Activated naive CD4-positive, alpha-beta T cell treated with Interleukin-2 at 50 U/mL for 16 hours (primary cell): Measurements from ENCODE around the gene SIM1.

Experiments
- DNase-seq: peaks from one replicate; pipeline ENCODE4 v3.0.0-alpha.2; 2020

The SIM1 gene

DNA sequence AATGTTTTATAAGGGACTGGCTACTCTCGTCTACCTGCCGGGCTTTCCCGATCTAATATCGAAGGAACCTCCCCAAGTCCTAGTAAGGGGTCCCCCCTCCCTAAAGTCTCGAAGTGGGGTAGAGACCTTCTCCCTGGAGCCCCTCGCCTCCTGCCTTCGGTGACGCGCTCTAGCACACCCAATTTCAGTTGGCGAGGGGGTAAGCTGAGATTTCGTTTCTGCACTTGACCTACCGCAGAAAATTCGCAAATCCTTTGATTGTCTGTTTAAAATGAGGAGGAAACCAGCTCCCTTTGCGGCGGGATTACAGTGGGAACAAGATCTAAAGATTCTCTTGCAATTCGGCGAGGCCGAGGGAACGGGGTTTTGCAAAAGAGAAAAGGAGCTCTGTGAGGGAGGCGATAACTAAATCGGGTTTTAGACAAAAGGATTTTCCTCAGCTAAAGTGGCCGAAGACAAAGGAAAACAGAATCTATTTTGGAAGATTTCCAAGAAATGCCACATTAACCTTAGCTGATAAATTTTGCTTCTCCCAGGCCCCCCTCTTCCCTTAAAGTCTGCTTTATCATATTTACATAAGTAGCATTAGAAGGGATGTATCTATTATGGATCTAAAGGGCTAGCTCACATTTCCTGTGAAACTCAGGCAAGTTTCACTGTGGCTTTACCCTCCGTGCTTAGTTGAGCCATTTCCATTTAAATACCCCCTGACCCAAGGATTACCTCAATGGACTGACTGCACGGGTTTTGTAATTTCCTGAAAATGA is 8.4 kb downstream of the SIM1 start:
- no peak for DNase-seq

DNA sequence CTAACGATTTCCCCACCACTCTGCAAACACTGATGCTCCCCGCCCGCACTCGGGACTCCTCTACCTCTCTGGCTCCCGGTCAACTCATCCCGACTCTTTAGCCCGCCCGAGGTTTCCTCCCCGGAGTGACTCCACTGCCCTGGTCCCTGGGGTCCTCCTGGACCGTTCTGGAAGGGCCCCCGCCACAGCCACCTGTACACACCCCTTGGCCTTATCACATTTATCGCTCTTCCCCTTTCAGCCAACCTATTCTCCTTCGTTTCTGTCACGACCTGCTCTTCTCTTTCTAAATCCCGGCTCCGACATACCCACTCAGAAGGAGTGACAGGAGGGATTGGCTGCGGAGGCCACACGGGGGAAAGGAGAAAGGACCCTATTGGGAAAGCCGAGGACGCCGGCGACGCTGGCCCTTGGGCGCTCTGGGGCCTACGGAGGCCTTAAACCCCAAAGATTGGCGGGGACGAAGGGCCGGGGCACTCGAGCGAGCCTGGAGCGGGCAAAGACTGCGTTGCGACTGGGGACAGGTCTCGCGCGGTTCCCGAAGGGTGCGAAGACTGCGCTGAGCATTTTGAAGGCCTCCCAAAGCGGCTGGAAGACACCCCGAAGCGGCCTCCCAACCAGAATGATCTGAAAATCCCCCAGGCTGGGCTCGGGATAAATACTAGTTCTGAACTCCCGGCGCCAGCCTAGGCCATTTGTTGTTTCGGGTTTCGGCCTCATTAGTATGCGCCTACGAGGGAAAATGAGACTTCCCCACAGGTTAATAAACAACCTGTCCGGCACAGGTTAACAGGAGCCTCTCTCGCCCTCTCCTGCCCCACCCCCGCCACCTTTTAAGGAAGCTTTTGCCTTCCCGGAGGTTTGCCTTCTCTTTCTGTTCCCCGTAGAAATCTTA is 9.2 kb downstream of the SIM1 start:
- DNase-seq: no peak

DNA sequence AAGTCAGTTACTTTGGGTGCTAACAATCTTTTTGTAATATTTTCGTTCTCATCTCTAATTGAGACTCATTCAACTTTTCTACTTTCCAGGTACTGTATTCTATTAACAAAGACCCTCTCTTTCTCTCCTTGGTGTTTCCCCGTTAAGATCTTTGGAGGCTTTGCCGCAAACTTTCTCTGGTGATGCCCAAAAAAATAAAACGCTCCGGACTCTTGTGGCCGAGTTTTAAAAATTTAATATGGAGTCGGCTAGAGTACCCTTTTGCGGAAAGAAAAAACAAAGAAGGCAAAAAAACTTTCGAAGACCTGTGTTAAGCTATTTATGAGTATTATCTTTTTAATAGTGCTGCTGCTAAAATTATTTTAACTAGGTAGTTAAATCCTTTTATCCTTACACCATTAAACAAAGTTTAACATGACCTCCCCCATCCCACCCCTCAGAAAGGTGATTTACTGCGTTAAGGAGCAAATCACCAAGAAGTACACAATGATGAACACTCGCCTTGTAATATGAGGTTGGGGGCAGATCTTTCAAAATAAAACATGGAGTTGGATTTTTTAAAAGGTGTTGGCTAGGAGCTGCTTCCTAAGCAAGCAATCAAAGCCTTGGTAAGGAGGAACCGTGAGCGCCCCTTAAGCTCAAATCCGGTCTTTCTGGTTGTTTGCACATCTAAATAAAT is 10.0 kb downstream of the SIM1 start:
- DNase-seq: no peak

DNA sequence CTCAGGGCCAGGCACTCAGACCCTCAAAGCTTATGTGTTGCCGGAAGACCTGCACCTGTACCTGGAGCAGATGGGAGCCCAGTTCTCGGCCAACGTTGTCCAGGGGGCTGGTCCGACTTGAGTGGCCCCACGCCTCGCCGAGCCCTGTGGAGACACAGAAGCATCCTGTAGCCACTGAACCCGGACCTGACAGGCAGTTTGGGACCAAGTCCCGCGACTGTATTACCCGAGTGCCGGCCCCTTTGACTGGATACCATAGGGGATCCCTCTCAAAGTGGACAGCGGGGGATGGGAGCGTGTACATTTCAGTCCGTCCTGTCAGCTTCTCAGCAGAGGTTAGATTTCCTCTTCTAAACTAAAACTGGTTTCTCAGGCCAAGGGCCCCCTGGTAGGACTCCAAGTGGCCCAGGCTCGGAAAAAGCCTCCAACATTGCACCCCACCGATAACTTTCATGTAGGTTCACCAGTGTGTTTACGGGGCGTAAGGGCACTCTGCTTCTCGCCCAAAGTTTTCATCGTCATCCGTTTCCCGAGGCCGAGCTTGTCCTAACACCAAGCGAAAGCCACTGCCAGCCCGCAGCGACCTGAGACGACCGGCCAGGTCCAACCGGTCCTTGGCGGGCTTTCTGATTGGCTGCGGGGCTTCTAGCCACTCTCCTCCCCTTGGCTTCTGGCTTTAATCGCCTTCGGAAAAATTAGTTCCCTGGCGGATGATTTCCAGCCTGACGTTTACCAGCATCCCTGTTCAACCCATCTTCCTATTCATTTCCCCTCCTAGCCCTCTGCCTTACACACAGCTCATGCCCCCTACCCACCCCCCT is 10.8 kb downstream of the SIM1 start:
- no peak for DNase-seq

DNA sequence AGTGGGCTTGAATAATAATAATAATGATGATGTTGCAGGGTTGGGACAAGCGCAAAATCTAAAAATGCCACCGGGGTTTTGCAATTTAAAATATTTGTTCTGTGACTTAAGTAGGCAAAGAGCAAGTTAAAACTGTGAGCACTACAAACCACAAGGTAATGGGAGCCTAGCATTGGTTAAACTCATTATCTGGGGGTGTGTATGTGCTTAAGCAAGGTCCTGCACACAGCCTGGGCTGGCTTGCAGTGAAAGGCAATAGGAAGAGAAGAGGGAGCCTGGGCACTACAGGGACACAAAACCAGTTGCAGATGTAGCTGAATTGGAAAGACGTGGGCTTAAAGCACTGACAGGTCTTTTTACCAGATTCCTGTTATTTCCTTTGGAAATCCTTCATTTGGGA is 11.7 kb downstream of the SIM1 start:
- DNase-seq: no peak

DNA sequence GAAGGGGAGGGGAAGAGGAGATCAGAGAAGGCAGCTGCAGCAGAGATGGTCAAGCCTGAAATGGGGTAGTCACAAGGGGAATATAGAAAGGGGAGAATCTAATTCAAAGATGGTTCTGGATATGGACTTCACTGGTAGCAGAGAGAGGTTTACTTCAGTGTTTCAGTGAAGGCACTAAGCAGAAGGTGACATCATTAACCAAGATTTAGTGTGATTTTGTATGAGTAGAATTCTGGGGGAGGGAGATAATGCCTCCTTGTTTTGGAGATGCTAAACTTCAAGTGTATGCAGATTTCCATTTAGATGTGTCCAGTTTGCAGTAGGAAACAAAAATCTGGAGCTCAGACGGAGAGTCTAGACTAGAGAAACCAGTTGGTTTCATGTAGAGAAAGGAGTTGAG is 13.1 kb downstream of the SIM1 start:
- DNase-seq: no peak

DNA sequence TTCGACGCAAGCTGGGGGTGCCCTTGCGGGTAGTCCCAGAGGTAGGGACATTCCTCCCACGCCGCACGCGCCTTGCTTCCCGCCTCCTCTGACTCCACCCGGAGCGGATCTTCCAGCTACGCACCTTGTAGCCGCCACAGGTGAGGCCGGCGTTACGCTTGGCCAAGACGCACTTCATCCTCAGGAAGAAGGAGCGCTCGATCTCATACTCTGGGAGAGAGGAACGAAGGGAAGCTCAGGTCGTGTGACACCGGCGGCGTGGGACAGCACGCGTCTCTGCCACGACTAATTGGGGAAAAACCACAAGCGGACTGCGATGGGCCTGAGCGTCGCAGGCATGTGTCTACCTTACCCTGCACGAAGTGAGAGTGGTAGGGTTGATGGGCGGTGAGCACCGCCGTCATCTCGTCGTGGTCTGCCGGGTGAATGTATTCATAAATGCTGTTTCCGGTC is 15.5 kb downstream of the SIM1 start:
- no peak for DNase-seq

DNA sequence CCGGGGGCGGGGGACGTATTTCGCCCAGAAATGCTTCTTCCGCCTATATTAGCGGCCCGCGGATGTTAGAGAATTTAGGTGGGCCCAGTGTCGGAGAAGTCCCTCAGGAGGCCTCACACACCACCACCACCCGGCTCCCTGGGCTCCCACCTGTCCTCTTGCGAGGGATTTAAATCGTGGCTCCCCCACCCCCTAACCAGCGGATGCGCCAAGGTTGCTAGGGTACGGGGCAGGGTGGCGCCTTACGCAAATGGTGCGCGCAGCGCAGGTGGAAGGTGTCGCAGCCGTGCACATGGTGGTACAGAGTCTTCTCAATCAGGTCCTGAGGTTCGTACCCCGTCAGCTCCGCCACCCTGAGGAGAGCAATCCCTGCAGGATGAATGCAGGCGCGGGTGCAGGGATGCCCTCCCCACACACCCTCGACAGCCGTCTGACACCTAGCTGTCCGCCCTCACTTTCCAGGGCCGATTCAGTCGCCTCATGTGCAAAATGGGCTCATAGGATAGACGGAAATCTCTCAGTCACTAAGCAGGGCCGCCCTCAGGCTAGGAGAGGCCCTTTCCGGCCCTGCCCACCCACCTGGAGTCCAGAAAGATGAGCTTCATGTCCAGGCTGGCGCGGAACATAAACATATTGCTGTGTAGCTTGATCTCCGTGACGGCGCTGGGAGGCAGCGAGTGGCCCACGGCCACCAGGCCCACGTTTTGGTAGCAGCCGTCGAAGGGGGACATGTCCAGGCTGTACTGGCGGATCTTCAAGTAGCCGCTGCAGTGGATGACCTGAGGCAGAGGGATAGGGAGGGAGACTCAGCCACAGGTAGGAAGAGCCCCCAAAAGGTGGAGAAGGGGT is 16.6 kb downstream of the SIM1 start:
- no peak for DNase-seq

DNA sequence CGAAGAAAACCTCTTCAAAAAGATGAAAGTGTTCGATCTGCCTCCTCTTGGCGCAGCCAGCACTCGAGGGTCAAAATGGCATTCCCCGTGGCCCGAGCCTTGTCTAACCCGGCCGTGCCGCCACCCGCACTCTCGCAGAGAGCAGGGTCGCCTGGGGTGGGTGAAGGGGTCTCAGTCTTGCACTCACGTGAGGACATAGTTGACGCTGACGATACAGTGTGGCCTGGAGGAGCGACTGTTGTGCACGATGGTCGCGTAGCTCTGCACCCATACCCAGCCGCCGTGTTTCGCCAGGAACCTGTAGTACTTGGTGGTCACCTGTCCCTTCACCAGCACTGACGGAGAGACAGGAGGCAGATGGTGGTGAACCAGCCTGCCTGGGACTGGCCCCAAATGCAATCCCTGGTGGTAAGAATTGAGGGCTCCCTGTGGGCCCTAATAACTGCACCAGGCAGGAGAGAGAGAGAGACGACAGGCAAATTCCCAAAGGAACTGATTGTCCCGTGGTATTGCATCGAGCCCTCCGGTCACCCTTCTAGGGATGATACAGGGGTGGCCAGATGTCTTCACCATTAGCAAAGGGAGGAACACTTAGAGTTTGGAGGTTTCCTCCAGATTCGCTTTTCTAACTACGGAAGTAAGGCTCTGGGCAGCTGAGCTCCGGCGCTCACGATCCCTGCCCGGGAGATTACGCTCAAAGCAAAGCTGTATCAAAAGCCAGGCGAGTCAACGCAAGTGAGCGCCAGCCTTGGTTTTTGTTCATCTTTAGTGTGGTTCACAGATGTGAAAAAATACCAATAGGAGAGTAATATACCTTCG is 17.4 kb downstream of the SIM1 start:
- DNase-seq: no peak

DNA sequence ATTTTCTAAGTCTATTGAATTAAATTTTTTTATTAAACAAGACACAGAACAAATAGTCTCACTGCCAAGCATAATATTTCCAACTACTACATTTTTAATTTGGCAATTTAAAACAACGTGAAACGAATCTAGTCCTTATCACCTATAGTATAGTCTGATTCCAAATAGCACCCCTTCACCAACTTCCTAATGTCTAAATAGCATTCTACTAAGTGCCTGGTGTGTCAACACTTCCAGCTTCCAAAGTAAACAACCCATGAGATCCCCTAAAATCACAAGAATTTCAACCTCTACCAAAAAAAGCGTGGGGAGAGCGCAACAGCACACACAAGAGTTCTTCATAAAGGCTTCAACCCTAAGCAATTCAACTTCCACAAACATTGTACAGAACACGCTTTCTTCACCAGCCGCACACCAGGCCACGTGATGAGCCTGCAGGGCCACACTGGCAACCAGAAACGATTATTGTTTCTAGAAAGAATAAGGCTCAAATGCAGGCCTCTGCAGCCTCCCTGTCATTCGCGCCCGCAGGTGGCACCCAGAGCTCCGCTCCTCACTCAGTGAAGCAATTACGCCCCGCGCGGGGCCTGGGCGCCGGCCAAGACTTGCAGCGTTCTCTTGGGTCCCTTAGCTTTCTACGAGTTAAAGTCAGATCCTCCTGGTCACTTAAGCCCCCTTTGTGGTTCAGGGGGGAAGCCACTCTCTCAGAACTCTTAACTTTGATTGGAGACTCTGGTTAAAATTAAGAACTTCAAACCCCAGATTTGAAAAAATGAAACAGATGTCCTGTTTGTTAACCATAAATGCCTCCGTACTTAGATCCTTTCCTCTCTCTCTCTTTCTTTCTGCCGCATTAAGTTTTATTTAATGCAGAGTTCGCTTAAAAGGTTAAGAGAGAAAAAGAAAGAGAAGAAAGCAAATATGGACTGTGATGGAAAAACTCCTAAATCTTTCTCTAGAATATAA is 18.3 kb downstream of the SIM1 start:
- DNase-seq: no peak

DNA sequence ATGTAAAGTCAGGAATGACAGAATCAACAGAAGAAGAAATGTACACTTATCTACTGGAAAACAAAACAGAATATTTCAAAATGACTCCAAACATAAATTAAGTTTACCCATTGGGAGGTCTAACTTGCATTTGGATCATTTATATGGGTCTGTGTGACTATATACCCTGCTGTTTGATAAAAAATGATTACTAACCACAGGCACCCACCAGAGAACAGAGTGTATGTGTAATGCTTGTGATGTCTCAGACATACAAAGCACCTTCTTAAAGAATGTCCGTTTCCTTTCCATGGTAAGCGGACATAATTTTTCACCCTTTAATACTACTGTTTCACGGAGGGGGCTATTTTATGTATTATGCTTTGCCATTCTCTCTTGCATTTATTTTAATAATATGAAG is 19.2 kb downstream of the SIM1 start:
- no peak for DNase-seq

DNA sequence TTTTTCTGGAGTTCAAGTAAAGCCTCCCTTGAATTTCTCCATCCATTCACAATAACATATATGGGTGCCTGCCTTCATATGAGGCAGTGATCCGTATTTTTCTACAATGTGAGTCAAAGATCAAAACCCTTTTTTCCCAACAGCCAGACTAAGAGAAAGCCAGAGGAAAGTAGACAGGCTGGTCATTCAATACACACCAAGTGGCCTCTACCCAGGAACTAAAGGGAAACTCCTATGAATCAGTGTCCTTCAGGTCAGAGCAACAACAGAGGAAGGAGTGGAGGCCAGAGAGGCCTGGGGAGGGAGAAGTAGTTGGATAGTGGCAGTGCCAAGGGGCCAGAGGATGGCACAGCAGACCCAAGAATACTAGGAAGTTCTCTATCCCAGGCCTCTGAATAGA is 23.8 kb downstream of the SIM1 start:
- no peak for DNase-seq

DNA sequence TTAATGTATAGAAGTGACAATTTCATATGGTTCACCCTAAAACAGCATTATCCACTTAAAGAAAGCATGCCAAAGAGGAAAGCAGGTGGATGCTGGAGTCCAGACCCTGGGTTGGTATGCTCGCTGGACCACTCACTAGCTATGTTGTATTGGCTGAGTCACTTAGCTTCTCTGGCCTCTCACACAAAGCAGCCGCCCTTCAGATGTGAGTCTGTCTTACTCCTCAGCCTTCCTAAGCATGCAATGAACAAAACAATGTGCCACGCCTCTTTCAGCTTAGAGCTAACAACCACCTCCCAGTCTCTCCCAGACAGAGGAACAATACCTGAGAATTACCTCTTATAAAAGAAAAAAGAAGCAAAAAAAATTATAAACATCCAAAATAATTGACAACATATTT is 29.4 kb downstream of the SIM1 start:
- no peak for DNase-seq

DNA sequence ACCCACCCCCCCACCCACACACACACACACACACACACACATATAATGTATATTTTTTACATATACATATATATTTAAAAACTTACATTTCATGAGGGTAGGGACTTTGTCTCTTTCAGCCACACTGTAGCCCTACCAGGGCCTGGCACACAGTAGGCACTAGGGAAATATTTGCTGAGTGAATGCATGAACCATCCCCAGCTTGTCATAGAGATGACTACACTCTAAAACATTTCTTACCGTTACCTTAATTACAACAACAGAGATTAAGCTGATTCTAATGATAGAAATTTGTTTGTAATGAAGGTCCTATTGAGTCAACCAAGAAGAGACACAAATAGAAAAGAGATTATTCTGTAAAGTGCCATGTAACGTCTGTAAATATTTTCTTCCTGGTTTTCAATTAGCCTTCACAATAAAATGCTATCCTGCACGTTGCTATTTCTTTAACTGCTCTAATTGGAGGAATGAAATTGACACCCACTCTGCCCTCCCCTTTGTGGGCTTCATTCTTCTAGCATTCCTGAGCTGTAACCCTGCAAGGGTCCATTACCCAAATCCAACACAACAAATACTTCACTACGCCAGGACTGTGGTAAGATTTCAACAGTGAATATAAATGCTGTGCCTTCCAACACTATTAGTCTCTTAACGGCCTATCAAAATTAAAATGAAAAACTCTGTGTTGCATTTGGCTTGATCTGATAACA is 30.8 kb downstream of the SIM1 start:
- no peak for DNase-seq

DNA sequence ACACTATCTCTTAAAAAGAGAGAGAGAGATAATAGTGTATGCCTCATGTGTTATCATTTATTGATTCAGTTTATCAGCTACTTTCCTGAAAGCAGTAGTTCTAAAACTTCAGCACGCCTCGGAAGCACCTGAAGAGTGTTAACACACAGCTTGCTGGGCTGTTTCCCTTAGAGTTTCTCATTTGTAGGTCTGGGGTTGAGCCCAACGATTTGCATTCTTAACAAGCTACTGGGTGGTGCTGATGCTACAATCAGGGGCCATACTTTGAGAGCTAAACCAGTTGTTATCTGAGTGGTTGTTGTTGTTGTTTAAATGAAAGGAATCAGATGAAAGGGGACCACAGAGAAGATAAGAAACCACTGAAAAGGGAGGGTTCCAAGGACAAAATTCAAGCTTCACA is 32.6 kb downstream of the SIM1 start:
- no peak for DNase-seq

DNA sequence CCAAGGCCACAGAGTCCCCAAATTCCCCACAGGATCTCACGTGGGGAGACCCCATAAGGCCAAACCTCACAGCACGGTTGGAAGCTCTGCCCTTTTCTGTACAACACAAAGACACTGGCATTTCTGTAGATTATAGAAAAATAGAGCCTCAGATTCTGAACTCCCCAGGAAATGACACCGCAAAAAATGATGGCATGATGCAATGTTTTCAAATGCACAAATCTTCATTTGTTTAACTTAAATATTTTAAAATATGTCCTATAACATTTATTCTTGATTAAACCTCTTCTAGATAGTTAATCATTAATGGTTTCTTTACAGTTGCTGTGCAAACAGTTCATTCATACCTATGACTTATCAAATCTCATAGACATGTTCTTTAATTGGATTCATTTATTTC is 33.8 kb downstream of the SIM1 start:
- DNase-seq: no peak

DNA sequence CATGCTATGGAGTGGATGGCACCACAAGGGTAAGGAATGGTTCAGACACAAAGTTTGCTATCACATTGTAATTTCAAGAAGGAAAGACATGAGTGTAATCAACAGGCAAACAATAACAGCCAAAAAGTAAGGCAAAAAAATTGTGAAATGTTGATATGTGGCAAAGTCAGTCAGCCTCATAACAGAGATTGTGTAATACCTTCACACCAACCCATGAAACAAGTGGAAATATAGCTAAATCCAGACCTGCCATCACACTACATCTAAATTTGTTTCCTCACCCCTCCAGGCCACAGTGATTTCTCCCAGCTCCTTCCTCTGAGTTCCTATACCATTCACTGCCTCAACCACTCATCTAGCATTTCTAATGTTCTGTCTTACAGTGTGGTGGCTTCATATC is 37.3 kb downstream of the SIM1 start:
- DNase-seq: no peak

DNA sequence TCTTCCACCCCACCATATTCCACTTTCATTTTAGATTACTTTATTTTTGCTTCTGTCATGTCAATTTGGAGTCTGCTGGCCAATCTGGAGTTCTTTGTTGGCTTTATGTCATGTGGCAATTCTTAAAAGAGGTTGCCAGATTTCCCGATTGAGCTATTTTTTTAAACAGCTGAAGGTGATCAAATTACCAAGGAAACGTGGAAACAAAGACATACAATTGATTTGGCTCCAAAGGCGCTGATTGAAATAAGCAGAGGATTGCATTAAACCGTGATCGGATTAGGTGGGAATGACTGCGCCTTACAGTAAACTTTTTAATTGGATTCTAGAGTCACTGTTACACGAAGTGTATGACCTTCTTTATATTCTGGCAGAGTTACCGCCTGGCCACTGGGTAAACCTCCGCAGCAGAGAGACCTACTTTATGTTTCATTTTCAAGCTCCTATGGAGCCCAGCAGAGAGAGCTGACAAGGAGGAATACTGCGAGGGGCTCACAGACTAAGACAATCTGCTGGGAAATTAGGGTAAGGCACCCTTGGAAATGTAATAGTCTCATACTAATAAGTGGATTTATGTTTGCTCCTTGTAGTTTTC is 37.9 kb downstream of the SIM1 start:
- no peak for DNase-seq

DNA sequence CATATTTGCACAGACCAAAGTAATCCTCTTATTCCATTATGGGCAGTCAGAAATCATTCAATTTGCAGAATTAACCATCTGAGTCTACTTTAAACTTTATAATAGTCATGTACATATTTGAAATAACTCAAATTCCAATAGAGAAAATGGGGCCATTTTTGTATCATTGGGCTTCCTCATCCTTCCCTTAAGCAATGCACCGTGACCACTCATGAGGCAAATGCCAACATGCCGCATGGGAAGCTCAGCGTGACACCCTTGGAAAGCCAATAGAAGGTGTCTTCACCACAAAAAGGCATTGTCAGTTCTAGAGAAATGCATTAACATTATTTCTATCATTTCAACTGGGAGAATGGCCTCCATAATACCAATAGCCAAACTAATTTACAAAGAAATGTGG is 38.5 kb downstream of the SIM1 start:
- DNase-seq: no peak
